ENCODE data around the gene GPR141.
"Not testable (repeated sequence)": the region's sequence is repeated elsewhere in the genome, so short reads cannot be mapped to it uniquely, and the experiment has no call there.

Gene GPR141

DNA sequence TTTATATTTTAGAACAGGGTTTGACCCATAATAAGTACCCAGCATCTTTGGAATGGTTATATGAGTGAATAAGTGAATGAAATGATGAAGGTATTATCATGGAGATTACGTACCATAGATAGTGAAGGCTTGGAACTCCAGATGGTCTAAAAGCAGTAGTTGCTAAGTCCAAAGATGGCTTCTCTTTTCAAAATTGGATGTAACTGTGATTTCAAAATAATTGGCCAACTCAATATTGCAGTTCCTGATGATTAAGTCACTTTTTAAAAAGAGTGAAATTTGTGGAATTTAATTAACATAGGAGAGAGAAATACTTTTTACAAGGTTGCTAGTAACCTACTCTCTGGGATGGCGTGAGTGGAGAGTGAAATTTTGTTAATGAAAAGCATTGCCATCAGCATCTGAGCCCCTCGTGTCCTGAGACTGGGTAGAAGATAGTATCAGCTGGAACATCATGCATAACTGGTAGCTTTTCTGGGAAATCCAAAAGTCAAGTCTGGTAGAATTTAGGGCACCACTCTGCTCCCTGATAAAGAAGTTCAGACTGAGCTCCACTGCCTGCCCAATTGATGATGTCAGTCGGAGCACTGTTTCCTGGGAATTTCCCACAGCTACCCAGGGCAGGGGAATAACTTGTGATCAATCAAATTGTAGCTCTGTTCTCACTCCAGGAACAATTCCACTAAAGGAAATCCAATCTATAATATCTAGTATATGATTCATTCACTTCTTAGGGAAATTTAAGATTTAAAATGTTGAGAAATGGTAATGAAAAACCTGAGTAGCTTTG is 3.2 kb downstream of the GPR141 start:
- no peak for DNase-seq (ENCODE audit: low spot score)

DNA sequence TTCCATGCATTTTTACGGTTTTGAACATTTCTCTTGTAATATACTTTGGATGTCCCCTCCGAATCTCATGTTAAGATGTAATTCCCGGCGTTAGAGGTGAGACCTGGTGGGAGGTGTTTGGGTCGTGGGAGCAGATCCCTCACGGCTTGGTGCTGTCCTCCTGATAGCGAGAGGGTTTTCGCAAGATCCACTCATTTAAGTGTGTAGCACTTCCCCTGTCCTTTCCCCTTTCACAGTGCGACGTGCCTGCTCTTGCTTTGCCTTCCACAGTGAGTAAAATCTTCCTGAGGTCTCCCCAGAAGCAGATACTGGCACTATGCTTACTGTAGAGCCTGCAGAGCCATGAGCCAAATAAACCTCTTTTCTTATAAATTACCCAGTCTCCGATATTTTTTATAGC is 6.6 kb downstream of the GPR141 start:
- DNase-seq (ENCODE audit: low spot score), result no peak

DNA sequence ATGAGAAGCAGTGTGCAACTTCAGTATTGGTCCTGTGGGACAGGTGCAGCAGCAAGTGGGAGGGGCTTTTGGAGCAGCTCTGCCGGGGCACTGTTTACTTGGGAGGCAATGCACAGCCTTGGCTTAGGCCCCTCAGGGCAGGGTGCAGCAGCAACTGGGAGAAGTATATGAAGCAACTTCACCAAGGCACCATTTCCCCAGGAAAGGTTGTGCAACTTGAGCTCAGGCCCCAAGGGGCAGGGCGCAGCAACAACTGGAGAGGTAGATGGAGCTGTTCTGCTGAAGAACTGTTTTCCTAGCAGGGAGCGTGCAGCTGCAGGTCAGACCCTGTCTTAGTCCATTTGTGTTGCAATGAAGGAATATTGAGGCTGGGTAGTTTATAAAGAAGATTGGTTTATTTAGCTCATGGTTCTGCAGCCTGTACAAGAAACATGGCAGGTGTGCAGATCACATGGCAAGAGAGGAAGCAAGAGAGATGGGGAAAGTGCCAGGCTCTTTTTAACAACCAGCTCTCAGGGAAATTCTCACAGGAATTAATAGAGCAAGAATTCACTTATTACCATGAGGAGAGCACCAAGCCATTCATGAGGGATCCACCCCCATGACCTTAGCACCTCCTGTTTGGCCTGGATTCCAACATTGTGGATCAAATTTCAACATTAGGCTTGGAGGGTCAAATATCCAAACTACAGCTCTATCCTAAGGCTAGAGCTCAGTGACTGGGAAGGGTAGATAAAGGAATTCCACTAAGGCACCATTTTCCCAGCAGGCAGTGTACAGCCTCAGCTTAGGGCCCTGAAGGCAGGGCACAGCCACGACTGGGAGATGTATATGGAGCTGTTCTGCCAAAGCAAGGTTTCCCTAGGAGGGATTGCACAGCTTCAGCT is 10.9 kb downstream of the GPR141 start:
- DNase-seq (ENCODE audit: low spot score), result no peak

DNA sequence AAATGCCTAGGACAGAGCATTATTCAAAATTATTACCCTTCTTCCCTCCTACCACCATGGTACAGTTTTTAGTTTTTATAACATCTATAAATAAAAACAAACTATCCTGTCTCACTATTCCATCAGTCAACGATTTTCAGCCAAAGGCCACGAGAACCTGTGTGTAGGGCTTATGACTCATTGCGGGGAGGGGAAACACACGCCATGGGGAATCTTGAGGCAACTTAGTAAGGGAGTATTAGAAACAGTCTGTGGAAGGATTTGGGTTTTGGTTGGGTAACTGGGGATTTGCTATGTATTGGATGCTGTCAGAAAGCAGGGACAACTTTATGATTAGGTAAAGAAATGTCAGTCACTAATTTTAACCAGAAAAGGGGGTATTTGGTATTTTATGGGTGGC is 14.7 kb downstream of the GPR141 start:
- DNase-seq (ENCODE audit: low spot score), result no peak

DNA sequence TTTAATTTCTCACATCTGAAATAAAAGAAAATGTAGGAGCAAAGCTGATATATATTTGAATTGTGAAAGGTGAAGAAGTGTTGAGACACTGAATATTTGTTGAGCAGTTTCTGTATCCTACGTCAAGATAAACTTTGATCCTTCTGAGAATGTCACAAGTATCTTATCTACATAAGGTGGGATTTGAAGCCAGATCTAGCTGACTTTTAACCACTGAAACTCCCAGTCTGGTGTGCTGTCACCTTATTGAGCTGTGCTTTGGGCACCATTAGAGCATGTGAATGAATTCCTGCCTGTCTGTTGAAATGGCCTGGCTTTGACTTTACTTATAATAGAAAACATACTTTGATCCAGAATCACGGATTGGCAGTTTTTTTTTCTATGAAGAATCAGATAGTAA is 15.2 kb downstream of the GPR141 start:
- no peak for DNase-seq (ENCODE audit: low spot score)

DNA sequence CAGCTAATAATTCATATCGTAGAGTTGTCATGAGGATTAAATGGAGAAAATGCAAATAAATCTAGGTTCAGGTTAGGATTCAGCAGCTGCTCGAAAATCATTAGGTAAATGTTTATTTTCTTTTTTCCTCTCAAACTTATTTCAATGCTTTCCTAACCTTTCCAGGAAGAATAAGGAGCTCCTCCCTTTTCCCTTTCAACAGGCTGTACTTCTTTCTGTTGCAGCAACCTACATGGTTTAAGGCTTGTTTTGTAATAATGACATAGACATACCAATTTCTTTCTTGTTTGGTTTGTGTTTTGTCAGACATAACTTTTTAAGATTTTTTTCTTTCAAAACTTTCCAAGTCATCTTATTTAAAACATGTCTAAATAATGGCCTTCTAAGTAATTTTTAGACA is 18.2 kb downstream of the GPR141 start:
- no peak for DNase-seq (ENCODE audit: low spot score)

DNA sequence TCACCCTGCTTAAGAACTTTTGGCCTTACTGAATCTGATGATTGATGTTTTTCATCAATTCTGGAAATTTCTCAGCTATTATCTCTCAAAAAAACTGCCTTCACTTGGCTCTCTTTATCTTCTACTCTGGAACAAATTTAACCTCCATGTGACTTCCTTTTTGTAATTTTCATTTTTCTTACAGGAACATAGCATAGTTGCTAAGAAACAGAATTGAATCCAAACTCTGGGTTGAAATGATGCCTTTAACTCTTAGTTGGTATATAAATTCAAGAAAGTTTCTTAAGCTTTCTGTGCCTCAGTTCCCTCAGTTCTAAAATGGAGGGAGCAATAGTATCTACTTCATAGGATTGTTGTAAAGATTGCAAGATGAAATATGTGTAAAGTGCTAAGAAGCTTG is 19.8 kb downstream of the GPR141 start:
- DNase-seq (ENCODE audit: low spot score), result no peak

DNA sequence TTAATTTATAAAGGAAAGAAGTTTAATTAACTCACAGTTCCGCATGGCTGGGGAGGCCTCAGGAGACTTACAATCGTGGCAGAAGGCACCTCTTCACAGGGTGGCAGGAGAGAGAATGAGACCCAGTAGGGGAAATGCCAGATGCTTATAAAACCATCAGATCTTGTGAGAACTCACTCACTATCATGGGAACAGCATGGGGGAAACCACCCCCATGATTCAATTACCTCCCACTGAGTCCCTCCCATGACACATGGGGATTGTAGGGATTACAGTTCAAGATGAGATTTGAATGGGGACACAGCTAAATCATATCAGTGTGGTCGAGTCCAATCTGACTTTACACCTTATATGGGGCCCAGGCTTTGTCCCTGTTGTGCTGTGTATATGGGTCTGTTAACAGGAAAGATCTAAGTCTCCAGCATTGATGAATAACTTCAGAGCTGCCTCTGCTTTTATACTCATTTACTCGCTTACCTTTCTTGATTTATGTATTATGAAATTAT is 20.8 kb downstream of the GPR141 start:
- DNase-seq (ENCODE audit: low spot score), result not testable (repeated sequence)

DNA sequence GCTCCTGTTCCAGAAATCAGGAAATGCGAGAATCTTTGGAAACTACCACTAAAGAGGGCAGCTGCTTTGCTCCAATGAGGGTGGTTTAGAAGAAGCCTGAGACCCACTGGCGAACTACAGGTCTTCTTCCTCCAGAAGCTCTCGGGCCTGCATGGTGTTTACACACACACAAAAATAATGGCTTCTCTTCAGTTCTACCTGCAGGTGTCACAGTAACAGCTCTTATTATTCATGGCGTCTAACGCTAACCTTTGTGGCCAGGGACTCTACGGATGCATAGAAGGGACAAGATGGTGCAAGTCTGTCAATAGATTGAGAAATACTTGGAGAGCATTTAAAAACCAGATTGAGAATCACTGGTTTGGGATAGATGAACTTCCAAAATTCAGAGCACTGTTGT is 22.4 kb downstream of the GPR141 start:
- DNase-seq (ENCODE audit: low spot score), result no peak

DNA sequence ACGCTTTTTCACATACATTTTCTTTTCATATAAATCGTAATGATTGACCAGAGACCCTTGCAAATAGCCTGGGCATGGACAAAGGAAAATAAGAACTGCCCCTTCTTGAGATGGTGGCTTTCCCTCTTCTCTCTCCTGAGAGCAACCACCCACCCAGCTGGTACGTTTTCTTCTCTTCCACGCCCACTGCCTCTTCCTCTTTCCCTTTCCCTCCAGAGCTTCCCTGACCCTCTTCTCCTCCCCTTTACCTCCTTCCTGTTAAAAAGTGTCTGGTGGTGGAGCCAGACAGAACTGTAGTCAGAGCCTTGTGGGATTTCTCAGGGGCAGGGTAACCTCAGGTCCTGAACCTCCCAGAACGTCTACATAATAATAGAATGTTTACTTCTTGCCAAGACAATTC is 23.2 kb downstream of the GPR141 start:
- no peak for DNase-seq (ENCODE audit: low spot score)

DNA sequence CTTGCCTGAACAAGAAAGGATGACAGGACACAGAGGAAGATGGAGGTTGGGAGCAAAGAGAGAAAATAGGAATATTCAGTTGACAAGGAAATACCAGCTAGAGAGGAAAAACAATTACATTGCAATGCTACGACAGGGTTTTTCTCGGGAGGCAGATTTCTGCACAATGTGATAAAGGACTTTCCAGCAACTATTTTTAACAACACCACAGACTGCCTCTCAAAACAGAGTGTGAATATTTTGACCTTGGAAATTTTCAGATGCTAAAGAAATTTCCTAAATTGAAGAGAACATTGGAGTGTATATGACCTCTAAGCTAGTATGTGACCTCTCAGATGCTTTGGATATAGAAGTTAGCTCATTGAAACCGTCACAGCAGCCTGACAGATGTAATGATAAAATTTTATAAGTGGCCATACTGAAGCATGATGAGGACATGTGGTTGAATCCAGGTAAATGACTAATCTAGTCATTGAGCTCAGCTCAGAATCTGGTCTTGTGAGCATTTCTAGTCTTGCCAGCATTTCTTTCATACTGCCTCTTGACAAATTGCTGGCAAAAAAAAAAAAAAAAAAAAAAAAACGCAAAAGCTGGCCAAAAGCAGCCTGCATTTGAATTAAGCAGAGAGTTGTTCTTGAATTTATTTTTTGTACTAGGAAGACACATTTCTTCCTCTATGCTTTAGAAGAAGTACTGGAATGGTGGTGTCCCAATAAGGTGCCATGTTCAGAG is 24.4 kb downstream of the GPR141 start:
- no peak for DNase-seq (ENCODE audit: low spot score)

DNA sequence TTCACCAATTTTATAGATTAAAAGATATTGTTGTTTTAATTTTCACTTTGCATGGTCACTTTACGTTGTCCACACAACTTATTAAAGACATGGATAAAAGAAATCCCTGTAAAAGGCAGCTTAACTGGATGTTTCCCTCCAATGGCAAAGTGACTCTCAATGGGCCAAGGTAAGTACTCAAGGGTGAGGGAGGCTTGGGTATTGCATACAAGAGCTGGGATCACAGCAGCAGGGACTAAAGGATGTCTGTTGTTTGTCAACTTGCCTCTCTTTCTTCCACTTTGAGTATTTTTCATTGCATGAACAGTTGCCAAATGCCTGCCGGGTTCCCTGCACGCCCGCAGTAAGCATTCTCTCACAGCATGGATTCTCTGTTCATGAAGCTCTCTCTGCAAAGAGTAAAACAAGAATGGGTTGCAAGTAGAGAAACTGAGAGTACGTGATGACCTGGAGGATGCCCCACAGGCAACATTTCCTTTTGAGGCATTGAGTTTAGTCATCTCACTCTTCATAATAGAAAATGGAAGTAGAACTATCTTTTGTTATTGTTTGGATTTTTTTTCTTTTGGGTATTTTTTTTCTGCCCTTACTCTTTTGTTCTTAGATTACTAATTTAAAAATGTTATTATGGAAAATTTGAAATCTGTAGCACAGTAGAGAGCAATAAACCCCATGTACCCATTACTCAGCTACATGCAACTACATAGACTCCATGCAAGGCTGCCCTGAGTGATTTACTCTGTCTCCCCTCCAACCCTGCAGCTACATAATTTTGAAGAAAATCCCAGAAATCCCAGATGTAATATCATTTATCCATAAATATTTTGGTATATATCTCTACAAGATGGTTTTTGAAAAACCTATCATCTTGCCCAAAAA is 26.3 kb downstream of the GPR141 start:
- DNase-seq (ENCODE audit: low spot score), result no peak

DNA sequence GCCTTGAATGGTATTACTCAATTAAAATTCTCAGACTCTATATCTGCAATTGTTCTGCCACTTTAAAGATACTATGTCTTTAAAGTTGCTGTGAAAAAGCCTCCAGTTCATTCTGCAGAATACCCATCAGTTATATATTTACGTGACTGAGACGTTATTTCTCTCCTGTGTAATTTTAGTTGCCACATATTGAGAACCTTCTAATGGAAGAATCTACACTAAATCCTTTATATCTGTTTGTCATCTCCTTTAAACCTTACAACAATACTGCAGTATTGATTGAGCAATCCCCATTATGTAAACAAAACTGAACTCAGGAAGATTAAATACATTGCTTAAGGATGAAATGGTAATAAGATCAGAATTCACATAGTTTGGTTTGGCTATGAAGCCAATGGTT is 30.0 kb downstream of the GPR141 start:
- no peak for DNase-seq (ENCODE audit: low spot score)

DNA sequence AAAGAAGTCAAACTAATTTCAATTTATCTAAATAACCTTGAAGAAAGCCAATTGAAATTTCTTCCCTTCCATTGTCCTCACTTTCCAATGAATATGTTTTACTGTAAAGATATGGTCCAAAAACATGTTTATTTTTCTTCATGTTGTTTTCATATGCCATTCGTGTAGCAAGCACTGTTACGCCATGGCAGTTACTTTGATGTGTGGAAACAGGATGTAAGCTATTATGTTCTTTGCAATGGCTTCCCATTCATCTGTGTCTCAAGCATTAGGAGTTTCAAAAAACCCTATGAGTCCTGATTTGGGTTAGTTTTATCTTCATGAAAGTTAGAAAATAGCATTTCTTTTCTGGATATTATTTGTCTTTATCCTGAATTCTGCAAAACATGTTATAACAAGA is 31.0 kb downstream of the GPR141 start:
- no peak for DNase-seq (ENCODE audit: low spot score)

DNA sequence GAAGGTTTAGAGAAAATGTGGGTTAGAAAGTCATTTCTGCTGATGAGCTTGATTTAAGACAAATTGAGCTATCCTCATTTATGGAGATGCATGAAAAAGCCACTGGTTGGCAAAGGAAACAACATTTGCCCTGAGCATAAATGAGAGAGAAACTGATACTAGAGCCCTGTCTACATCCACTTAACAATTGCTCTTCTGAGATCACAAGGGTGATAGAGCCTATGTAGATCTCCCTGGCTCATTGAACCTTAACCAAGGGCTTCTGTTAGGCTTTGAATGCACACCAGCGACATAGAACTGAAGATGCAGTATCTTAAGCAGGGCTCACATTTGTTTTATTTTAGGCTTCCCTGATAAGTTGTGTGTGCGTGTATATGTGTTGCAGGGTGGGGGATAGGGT is 35.0 kb downstream of the GPR141 start:
- DNase-seq (ENCODE audit: low spot score), result no peak

DNA sequence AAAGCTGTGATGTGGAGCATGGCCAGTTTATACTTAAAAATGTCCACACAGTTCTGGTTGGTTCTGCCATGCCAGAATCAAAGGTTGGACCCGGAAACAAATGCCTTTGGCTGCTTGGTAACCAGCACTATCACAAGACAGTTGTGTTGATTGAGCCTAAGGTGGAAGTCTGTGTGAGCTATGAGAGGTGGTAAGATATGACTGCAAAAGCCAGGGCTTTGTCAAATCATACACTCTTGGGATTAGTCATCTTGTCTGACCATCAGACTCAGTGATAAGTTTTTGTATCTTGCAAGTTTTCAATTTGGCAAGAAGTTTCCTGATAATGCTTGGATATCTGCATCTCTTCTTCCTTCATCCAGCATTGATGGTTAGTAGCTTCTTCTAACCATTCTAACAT is 35.5 kb downstream of the GPR141 start:
- no peak for DNase-seq (ENCODE audit: low spot score)

DNA sequence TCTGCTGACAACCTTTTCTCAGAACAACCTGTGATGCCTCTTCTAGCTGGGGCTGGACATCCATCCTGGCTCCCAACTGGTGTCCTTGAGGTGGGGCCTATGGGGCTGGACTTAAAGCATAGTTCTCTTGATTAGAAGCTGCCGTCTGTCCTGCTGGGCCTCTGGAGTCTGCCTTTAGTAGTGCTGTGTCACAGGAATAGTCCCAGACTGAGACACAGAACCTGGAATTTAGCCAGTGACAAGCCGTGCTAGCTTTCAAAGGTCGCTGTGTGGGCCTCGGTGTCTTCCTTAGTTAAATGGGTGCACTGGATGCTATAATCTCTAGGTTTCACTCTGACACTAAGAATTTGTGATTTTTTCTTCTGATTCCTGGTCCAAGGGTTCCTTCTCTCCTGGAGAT is 41.2 kb downstream of the GPR141 start:
- no peak for DNase-seq (ENCODE audit: low spot score)

DNA sequence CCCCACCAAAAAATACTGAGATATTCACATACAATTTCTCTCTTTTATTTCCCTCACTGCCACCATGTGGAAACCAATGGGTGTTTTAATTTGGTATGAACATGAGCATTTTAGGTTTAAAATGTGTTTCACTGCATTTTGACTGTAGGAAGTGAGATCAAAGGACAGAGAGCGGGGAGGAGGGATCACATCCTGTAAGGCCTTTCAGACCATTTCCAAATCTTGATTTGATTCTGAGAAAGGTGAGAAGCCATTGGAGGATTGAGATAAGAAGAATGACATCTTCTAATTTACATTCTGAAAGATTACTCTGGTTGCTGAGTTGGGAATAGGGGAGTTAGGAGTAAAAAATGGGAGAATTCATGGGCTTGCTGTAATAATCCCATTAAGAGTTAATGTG is 42.5 kb downstream of the GPR141 start:
- no peak for DNase-seq (ENCODE audit: low spot score)

DNA sequence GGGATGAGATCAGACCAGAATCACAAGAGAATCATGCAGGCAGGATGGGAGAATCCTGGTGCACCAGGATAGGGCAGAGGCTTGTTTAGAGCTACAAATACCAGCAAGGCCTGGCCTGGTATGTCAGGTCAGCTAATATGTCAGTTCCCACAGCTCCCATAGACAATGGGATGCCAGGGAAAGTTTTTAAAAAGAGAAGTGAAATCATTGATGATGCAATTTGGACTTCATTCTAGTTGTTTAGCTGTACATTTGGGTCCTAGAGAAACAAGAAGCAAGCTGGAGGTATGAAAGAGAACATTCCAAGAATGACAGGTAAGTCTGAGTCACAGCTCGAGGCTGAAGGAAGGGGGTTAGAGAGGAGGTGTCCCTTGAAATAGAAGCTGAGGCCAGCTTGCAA is 45.2 kb downstream of the GPR141 start:
- no peak for DNase-seq (ENCODE audit: low spot score)

DNA sequence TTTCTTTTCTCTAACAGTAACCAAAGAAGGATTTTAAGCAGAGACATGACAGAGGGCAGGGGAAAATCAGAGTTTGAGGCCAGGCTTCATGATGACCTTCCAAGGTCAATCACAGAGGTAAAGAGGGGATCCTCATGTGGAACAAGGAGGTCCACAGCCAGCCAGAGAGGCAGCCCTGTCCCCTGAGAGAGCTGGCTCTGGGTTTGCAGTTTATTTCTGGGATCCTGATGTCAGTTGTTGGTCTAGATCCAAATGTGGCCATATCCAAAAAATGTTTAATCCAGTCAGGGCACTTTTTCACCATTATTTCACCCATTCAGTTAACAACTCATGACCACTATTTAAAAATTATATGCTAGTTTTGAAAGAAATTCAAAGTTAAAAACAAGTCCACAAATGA is 45.6 kb downstream of the GPR141 start:
- no peak for DNase-seq (ENCODE audit: low spot score)

DNA sequence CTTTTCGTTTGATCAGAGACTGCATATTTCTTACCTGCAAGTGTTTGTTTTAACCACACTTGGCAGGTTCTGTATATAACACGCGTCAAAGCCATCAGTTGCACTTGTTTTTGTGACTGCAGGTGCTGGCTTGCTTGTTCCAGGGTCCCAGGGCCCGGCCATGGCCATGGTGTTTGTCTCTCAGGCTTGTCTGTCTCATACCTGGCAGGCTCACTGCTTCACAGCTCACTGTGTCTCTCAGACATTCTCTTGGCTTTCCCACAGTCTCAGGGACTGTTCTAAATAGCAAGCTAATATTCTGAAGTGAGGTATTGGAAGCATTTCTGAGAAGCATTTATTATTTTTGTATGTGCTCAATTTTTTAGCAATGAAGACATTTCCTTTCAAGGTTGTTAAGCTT is 46.9 kb downstream of the GPR141 start:
- no peak for DNase-seq (ENCODE audit: low spot score)

DNA sequence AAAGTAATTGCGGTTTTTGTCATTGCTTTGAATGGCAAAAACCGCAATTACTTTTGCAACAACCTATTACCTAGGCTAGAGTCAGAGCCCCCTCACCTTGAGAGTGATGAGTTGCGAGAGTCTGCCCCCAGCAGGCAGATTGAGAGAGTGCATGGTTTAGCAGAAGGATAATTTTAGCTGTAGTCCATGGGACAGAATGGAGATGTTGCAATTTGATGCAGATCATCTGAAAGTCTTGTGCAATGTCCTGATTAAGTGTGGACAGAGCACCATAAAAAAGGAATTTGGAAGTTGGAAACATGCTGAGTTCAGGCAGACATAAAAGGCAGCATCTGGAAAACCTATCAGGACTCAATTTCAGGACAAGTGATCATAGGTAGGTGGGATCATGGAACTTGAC is 48.7 kb downstream of the GPR141 start:
- DNase-seq (ENCODE audit: low spot score), result no peak

Data from COLO829 (cell line).